GM15510 (cell line): Measurements from ENCODE around the gene EXOSC2.

Source experiments
- POLR2A ChIP-seq: IDR thresholded peaks from 3 replicates; pipeline ENCODE4 v1.6.1; 2011; ENCODE audit warnings: borderline replicate concordance; ENCODE audit not compliant: insufficient read length; ENCODE audit errors: extremely low read depth

The EXOSC2 gene

GRCh38 chr9:130693426-130694191 lies at the start of gene EXOSC2:
EXOSC2 (plus strand) TSS chr9:130693780; CDS start chr9:130693792, 12 bp downstream.
- peak; percentile 97 for TF ChIP-seq POLR2A

- no peak for TF ChIP-seq POLR2A
These were observed 42.4 kb upstream of the EXOSC2 start for GRCh38 chr9:130651221-130651620.

- no peak for TF ChIP-seq POLR2A
These were observed 41.8 kb upstream of the EXOSC2 start for GRCh38 chr9:130651752-130652151.

- no peak for TF ChIP-seq POLR2A
These were observed 38.7 kb upstream of the EXOSC2 start for GRCh38 chr9:130654879-130655278.

- no peak for TF ChIP-seq POLR2A
These were observed 34.5 kb upstream of the EXOSC2 start for GRCh38 chr9:130658893-130659698.

GRCh38 chr9:130659699-130660248 lies 33.8 kb upstream of the EXOSC2 start:
- TF ChIP-seq POLR2A, result no peak

- no peak for TF ChIP-seq POLR2A
These were observed 33.3 kb upstream of the EXOSC2 start for GRCh38 chr9:130660326-130660682.

GRCh38 chr9:130660683-130661450 lies 32.7 kb upstream of the EXOSC2 start:
- TF ChIP-seq POLR2A, result no peak

- TF ChIP-seq POLR2A, result no peak
These were observed 32.0 kb upstream of the EXOSC2 start for GRCh38 chr9:130661451-130662098.

- TF ChIP-seq POLR2A, result no peak
These were observed 31.2 kb upstream of the EXOSC2 start for GRCh38 chr9:130662099-130662969.

GRCh38 chr9:130662970-130663257 lies 30.7 kb upstream of the EXOSC2 start:
- TF ChIP-seq POLR2A, result no peak

- TF ChIP-seq POLR2A, result no peak
These were observed 30.2 kb upstream of the EXOSC2 start for GRCh38 chr9:130663258-130663976.

- no peak for TF ChIP-seq POLR2A
These were observed 29.7 kb upstream of the EXOSC2 start for GRCh38 chr9:130663977-130664250.

GRCh38 chr9:130664251-130665028 lies 29.1 kb upstream of the EXOSC2 start, which contains the start of gene PRDM12:
PRDM12 (plus strand) TSS chr9:130664594; CDS start chr9:130664654, 60 bp downstream.
- no peak for TF ChIP-seq POLR2A
